B cell (primary cell): Measurements from ENCODE around the gene LYRM1. TPM values are rescaled to one million over a fixed set of nuclear protein-coding genes. Genes with fewer than 3 reads are reported as not detected.

Source experiments
- ATAC-seq: fragments of 200-7000 bp; cut with Tn5 transposase; one replicate; pipeline ENCODE4 v1.10.0; 2021; ENCODE audit warnings: low read depth, mild to moderate bottlenecking, moderate number of reproducible peaks, moderate library complexity
- CTCF ChIA-PET: fragments of 350-600 bp; sonication (Branson Sonifier 250); formaldehyde crosslinking; loops from one replicate; lab custom pipeline; 2021; ENCODE audit warnings: antibody characterized with exemption, inconsistent platforms; lab: Charles Lee
- POLR2A ChIA-PET: fragments of 350-600 bp; sonication (Branson Sonifier 250); formaldehyde crosslinking; loops from one replicate; lab custom pipeline; 2021; ENCODE audit warnings: antibody characterized with exemption; lab: Charles Lee
- DNase-seq: peaks from one replicate; pipeline ENCODE4 v3.0.0; 2013
- H2AFZ ChIP-seq: 2 replicates; pipeline ENCODE4 v1.6.1; 2012; ENCODE audit warnings: mild to moderate bottlenecking, low read depth, low read length; ENCODE audit not compliant: insufficient read depth, poor library complexity, severe bottlenecking
- H3K27ac ChIP-seq, 2 donors: 1 replicate in 1 of 2; 2 replicates in 1 of 2; pipeline ENCODE4 v1.5.1; 2012 to 2013; ENCODE audit warnings: low read length in 2 of 2, mild to moderate bottlenecking in 2 of 2, moderate library complexity in 1 of 2
- H3K27me3 ChIP-seq, 4 experiments: fragments of 200-600 bp in 1 of 4; sonication (generic) in 1 of 4; replicated peaks in 1 of 4; 1 replicate in 2 of 4; 2 replicates in 2 of 4; pipeline versions ENCODE4 v1.6.1 to v1.7.0; 2013 to 2016; ENCODE audit warnings: low read length in 3 of 4, mild to moderate bottlenecking in 2 of 4, mixed read lengths in 1 of 4, moderate library complexity in 1 of 4; ENCODE audit not compliant: insufficient read depth in 4 of 4, control insufficient read depth in 3 of 4; ENCODE audit errors: control extremely low read depth in 1 of 4
- H3K36me3 ChIP-seq, 2 experiments: replicated peaks in 1 of 2; 1 replicate in 1 of 2; 2 replicates in 1 of 2; pipeline versions ENCODE4 v1.6.1 to v1.7.1; 2013; ENCODE audit warnings: low read length in 1 of 2; ENCODE audit not compliant: insufficient read depth in 2 of 2, control insufficient read depth in 1 of 2; ENCODE audit errors: control extremely low read depth in 1 of 2, extremely low read depth in 1 of 2
- H3K4me1 ChIP-seq, 2 donors: fragments of 200-600 bp in 1 of 2; sonication (generic) in 1 of 2; 1 replicate in 1 of 2; 2 replicates in 1 of 2; pipeline versions ENCODE4 v1.5.1 to v1.6.1; 2013 to 2017; ENCODE audit warnings: low read length in 2 of 2; ENCODE audit not compliant: control insufficient read depth in 2 of 2, insufficient read depth in 2 of 2
- H3K4me2 ChIP-seq: replicated peaks from 2 replicates; pipeline ENCODE3; 2012; ENCODE audit warnings: mild to moderate bottlenecking, low read depth, low read length; ENCODE audit not compliant: poor library complexity, severe bottlenecking
- H3K4me3 ChIP-seq, 5 experiments: fragments of 200-600 bp in 1 of 5; sonication (generic) in 1 of 5; 1 replicate in 3 of 5; 2 replicates in 2 of 5; pipeline versions ENCODE4 v1.5.1 to v1.7.0; 2011 to 2016; ENCODE audit warnings: low read length in 4 of 5, mild to moderate bottlenecking in 4 of 5, low read depth in 2 of 5, control low read depth in 1 of 5, moderate library complexity in 1 of 5; ENCODE audit not compliant: insufficient read depth in 1 of 5; ENCODE audit errors: control extremely low read depth in 1 of 5, extremely low read depth in 1 of 5
- H3K79me2 ChIP-seq: fragments of 200-600 bp; sonication (generic); one replicate; pipeline ENCODE4 v1.6.0; 2016; ENCODE audit warnings: low read length; ENCODE audit not compliant: control insufficient read depth, insufficient read depth
- H3K9ac ChIP-seq: fragments of 200-600 bp; sonication (generic); 2 replicates; pipeline ENCODE4 v1.6.1; 2017; ENCODE audit warnings: mild to moderate bottlenecking, low read length, moderate library complexity
- H3K9me3 ChIP-seq, 3 donors: one replicate each; pipeline versions ENCODE4 v1.6.1 to v1.7.1; 2013; ENCODE audit warnings: low read length in 2 of 3; ENCODE audit not compliant: control insufficient read depth in 2 of 3, insufficient read depth in 1 of 3; ENCODE audit errors: control extremely low read depth in 1 of 3
- H4K20me1 ChIP-seq: 2 replicates; pipeline ENCODE4 v1.6.0; 2012; ENCODE audit warnings: mild to moderate bottlenecking, low read length; ENCODE audit not compliant: insufficient read depth, control insufficient read depth, poor library complexity, severe bottlenecking
- H3K27ac Mint-ChIP-seq: one replicate; pipeline ENCODE4 v1.8.0; 2021; ENCODE audit warnings: mixed read lengths
- H3K27me3 Mint-ChIP-seq: one replicate; pipeline ENCODE4 v1.8.0; 2021; ENCODE audit warnings: mixed read lengths
- H3K4me1 Mint-ChIP-seq: one replicate; pipeline ENCODE4 v1.8.0; 2021; ENCODE audit warnings: mixed read lengths
- H3K4me3 Mint-ChIP-seq: one replicate; pipeline ENCODE4 v1.8.0; 2021; ENCODE audit warnings: mixed read lengths
- H3K9me3 Mint-ChIP-seq: one replicate; pipeline ENCODE4 v1.8.0; 2022; ENCODE audit warnings: mixed read lengths; ENCODE audit not compliant: insufficient read depth
- CTCF ChIP-seq: fragments of 200-600 bp; IDR thresholded peaks from one replicate; pipeline ENCODE4 v1.8.0; 2022; ENCODE audit warnings: antibody characterized with exemption, mild to moderate bottlenecking
- EZH2 ChIP-seq: IDR thresholded peaks from 2 replicates; pipeline ENCODE4 v1.6.1; 2012; ENCODE audit warnings: borderline replicate concordance, low read depth, mild to moderate bottlenecking, moderate library complexity, low read length; ENCODE audit not compliant: insufficient read depth, poor library complexity, severe bottlenecking
- WGBS: methylation state at CpG from one replicate; pipeline ENCODE4 v1.1.5; 2013; ENCODE audit warnings: missing lambda C conversion rate; ENCODE audit not compliant: insufficient coverage; 5-methylcytosine and 5-hydroxymethylcytosine counted together
- intact Hi-C: fragments of 100-400 bp; cut with micrococcal nuclease; formaldehyde crosslinking; loops from one replicate; pipeline ENCODE4 v1.10.0; 2022
- polyA plus RNA-seq: library from polyadenylated mRNA; depleted of rRNA; stranded (reverse); fragments of >200 nt; gene quantifications from 2 replicates; pipeline ENCODE4 v1.2.3, GENCODE V29; 2012
- total RNA-seq, 2 donors: library from RNA; stranded (reverse); fragments of 120-200 nt in 1 of 2; gene quantifications; 1 replicate in 1 of 2; 2 replicates in 1 of 2; pipeline versions ENCODE4 v1.2.3 to v1.2.4, GENCODE V29; 2013 to 2022

LYRM1 gene
- total and polyA plus RNA-seq, 2 donors (not counting 1 experiment from before 2014, with no cell fraction given), result 20.0 to 21.8 TPM

DNA sequence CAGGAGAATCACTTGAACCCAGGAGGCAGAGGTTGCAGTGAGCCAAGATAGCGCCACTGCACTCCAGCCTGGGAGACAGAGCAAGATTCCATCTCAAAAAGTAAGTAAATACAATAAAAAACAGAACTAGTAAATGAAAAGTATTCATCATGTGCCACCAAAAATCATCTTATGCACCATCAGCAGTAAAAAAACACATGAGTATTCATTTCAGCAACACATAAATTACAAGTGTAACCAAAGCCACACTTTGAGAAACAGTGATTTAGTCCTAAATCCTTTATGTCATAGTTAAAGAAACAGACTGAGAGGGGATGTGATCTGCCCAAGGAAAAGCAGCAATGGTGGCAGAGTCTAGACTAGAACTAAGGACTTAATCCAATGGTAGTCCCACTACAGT, 13.4 kb upstream of the LYRM1 start:
- H3K9me3 Mint-ChIP-seq, result no peaks in the 10 kb centered on the region
- POLR2A ChIA-PET, result no interaction called here
- no peak for DNase-seq
- no peaks in the 10 kb centered on the region for H3K4me1 ChIP-seq
- H3K9ac ChIP-seq, result no peak overlapping the region
- H3K4me1 Mint-ChIP-seq, result no peaks in the 10 kb centered on the region
- no peaks in the 10 kb centered on the region for H3K27me3 Mint-ChIP-seq
- no peak overlapping the region for H2AFZ ChIP-seq
- no peak overlapping the region for H3K27ac Mint-ChIP-seq
- H4K20me1 ChIP-seq, result no peaks in the 10 kb centered on the region
- no CpG with 5 or more reads among the region's 1 CpG for WGBS
- peaks cover 3 to 5% of the 10 kb centered on the region in 2 experiments for H3K36me3 ChIP-seq
- CTCF ChIA-PET, result no interaction called here
- no peak overlapping the region for H3K4me3 ChIP-seq
- no peak overlapping the region for H3K4me3 Mint-ChIP-seq
- no peak overlapping the region for H3K27ac ChIP-seq
- no peak for TF ChIP-seq CTCF
- TF ChIP-seq EZH2, result no peak
- peaks cover 34% of the 10 kb centered on the region for H3K79me2 ChIP-seq
- H3K27me3 ChIP-seq, result no peaks in the 10 kb centered on the region
- intact Hi-C loops, result no loop called here
- ATAC-seq, result no peak
- H3K4me2 ChIP-seq, result no peak overlapping the region
- no peaks in the 10 kb centered on the region for H3K9me3 ChIP-seq

DNA sequence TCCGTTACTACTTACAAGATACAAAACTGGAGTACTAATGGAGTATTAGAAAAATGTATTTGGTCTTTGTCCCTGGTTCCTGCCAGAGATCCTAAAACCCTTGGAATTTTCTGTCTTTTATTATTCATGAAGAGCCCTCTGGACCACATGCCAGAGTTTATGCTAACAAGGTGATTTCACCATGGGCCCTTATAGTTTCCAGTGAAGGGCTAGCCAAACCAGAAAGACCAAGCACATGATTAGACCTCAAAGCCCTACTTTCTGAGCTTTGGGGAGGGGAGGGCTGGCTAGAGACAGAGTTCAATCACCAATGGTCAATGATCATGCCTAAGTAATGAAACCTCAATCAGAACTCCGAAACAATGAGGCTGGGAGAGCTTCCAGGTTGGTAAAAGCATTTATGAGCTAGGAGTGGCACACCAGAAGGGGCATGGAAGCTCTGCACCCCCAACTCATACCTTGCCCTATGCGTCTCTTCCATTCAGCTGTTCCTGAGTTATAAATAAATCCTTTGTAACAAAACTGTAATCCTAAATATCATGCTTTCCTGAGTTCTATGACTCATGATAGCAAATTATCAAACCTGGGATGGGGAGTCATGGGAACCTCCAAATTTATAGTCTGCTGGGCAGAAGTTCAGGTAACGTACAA, 10.8 kb upstream of the LYRM1 start:
- CTCF ChIA-PET, result interaction anchor here (0.6 to 1.4 kb wide), 3 partner anchors 10 to 1142 kb away, joined by 3 to 4 read pairs (median 3); no protein-coding TSS in a partner anchor
- TF ChIP-seq CTCF, result no peak
- TF ChIP-seq EZH2, result no peak
- H3K79me2 ChIP-seq, result peaks cover 53% of the 10 kb centered on the region

More for the DNA sequence above, 10.8 kb upstream of the LYRM1 start:
- H3K36me3 ChIP-seq, result peaks cover 5 to 7% of the 10 kb centered on the region in 2 experiments
- Mint-ChIP-seq H3K4me3 (no peak overlapping the region), H3K4me1 (no peaks in the 10 kb centered on the region), H3K27ac (no peak overlapping the region), H3K9me3 (no peaks in the 10 kb centered on the region), H3K27me3 (no peaks in the 10 kb centered on the region)
- WGBS, result no CpG with 5 or more reads among the region's 4 CpGs
- POLR2A ChIA-PET, result no interaction called here
- H3K9me3 ChIP-seq, result no peaks in the 10 kb centered on the region
- H3K4me2 ChIP-seq, result no peak overlapping the region
- no peak overlapping the region for H3K9ac ChIP-seq
- ATAC-seq (no peak), DNase-seq (no peak)
- H3K27ac ChIP-seq, result no peak overlapping the region
- no peaks in the 10 kb centered on the region for H3K4me1 ChIP-seq
- H3K27me3 ChIP-seq, result no peaks in the 10 kb centered on the region
- intact Hi-C loops, result no loop called here
- no peak overlapping the region for H3K4me3 ChIP-seq
- no peaks in the 10 kb centered on the region for H4K20me1 ChIP-seq
- no peak overlapping the region for H2AFZ ChIP-seq
